ENCODE data around the gene A2M. TPM values are rescaled to one million over a fixed set of nuclear protein-coding genes. Genes with fewer than 3 reads are reported as not detected.

Gene A2M
- total and polyA plus RNA-seq, 9 donors: 50.5 to 926 (median 222) TPM

DNA sequence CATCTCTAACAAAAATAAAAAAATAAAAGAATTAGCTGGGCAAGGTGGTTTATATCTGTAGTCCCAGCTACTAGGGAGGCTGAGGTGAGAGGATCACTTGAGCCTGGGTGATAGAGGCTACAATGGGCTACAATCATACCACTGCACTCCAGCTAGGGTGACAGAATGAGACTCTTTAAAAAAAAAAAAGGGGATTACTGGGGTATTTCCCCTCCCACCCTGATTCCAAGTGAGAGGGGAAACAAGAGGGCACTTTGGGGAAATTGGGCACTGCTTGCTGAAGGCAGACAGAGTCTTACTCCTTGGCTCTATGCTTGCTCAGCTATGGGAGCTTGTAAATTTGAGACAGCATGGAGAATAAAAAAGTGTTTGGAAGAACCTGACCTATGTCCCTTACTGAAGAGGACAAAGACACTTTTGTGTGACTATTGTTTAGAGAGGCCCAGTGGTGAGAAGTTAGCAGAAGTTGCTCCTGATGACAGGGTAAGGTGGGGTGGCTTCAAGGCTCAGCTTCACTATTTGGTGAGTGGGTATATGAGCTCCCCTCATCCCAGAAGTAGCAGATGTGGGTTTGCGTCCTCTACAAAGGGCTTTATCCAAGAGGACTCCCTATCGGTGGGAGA lies 82.3 kb downstream of the A2M start:
- Histone ChIP-seq H3K27me3 (no peaks in the 10 kb centered on the region), H3K4me3 (no peak overlapping the region), H3K4me1 (ENCODE audit: insufficient read depth) (no peaks in the 10 kb centered on the region), H3K27ac (no peak overlapping the region), H3K36me3 (no peaks in the 10 kb centered on the region), H3K9me3 (no peaks in the 10 kb centered on the region)
- no peak for DNase-seq
- 94 to 100% (median 100%) methylated on average over 2 of the region's 2 CpGs for WGBS, 3 donors
- intact Hi-C loops (cut with DNase I): loop anchor here in 3 of 4 donors (5.0 to 10.0 kb wide), 2 partner anchors 76 to 79 kb away; no protein-coding TSS in a partner anchor
- no peak for TF ChIP-seq EP300 (IDR thresholded peaks at IDR 0.05)
- TF ChIP-seq POLR2A (IDR thresholded peaks at IDR 0.05): no peak
- no peak for TF ChIP-seq CTCF (IDR thresholded peaks at IDR 0.05)

- H3K27ac ChIP-seq: no peak overlapping the region
- H3K9me3 ChIP-seq: no peaks in the 10 kb centered on the region
- H3K4me3 ChIP-seq: no peak overlapping the region
- whole genome bisulfite sequencing, 3 donors: 81 to 85% (median 81%) methylated on average over 5 of the region's 5 CpGs
- no peak for TF ChIP-seq POLR2A (IDR thresholded peaks at IDR 0.05)
- no peaks in the 10 kb centered on the region for H3K36me3 ChIP-seq
- intact Hi-C loops (cut with DNase I): loop anchor here in 3 of 4 donors (5.0 to 10.0 kb wide), 2 partner anchors 75 to 78 kb away; no protein-coding TSS in a partner anchor
- no peak for DNase-seq
- no peaks in the 10 kb centered on the region for H3K4me1 ChIP-seq (ENCODE audit: insufficient read depth)
- no peaks in the 10 kb centered on the region for H3K27me3 ChIP-seq
Measured at GRCh38 chr12:9032202-9032964, 83.3 kb downstream of the A2M start.

DNA sequence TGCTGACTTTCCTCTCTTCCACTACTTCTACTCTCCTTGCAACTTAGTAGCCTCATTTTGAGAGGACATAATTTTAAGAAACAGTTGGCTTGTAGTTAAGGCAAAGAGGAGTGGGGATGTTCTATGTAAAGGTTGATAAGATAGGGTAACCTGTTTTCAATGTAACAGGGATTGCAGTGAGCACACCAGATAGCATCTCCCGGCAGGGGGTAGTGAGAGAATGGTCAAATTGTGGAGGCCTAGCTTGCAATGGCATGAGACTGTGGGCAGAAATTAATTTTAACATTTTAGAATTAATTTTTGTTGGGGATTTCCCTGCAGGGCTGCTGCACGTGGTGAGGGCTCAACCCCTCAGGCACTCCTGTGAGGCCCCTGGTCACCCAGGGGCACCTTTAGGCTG lies 84.9 kb downstream of the A2M start:
- intact Hi-C loops (cut with DNase I): loop anchor here in 3 of 4 donors (5.0 to 10.0 kb wide), 2 partner anchors 73 to 76 kb away; no protein-coding TSS in a partner anchor
- Histone ChIP-seq H3K27me3 (no peaks in the 10 kb centered on the region), H3K27ac (no peak overlapping the region), H3K4me3 (no peak overlapping the region), H3K4me1 (ENCODE audit: insufficient read depth) (no peaks in the 10 kb centered on the region), H3K36me3 (no peaks in the 10 kb centered on the region), H3K9me3 (no peaks in the 10 kb centered on the region)
- no peak for DNase-seq
- TF ChIP-seq CTCF (IDR thresholded peaks at IDR 0.05) (no peak), EP300 (IDR thresholded peaks at IDR 0.05) (no peak), POLR2A (IDR thresholded peaks at IDR 0.05) (no peak)
- 72 to 77% (median 75%) methylated on average over 2 of the region's 2 CpGs for WGBS, 3 donors

DNA sequence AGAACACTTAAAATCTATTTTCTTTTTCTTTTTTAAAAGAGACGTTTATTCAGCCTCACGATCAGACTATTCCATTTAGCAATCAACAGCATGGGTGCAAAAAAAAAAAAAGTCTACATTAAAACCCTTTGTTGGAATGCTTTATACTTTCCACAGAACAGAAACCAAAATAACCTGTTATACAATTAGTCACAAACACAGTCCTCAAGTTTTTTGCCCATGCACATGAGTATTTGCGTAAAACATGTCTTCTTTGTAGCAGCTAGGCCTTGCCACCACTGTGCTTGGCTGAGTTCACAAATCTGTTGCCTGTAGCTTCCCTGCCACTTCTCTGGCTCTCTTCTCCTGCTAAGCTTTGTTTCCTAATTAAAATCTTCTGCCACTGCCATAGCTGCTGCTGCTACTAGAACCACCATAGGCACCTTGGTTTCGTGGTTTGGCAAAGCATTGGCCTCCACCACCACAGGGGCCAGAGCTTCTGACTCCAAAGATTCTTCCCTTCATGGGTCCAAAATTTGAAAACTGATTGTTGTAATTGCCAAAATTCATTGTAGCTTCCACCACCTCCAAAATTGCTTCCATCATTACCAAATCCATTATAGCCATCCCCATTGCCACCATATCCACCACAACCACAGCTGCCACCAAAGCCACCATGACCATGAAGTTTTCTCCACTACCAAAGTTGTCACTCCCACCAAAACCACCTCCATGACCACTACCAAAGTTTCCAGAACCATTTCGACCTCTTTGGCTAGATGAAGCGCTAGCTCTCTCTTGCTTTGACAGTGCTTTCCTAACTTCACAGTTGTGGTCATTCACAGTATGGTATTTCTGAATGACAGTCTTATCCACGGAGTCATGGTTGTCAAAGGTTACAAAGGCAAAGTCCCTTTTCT lies 88.3 kb downstream of the A2M start:
- Histone ChIP-seq H3K9me3 (no peaks in the 10 kb centered on the region), H3K36me3 (no peaks in the 10 kb centered on the region), H3K27ac (no peak overlapping the region), H3K4me3 (no peak overlapping the region), H3K27me3 (no peaks in the 10 kb centered on the region), H3K4me1 (ENCODE audit: insufficient read depth) (no peaks in the 10 kb centered on the region)
- WGBS, 3 donors: 90 to 93% (median 92%) methylated on average over 7 of the region's 7 CpGs
- TF ChIP-seq CTCF (IDR thresholded peaks at IDR 0.05) (no peak), EP300 (IDR thresholded peaks at IDR 0.05) (no peak), POLR2A (IDR thresholded peaks at IDR 0.05) (no peak)
- DNase-seq: no peak
- intact Hi-C loops (cut with DNase I): no loop called here

All from ovary (tissue), 9 donors.